Measurements from ENCODE around the gene ACAD9. TPM values are rescaled to one million over a fixed set of nuclear protein-coding genes. Genes with fewer than 3 reads are reported as not detected.
"Not testable (repeated sequence)": the region's sequence is repeated elsewhere in the genome, so short reads cannot be mapped to it uniquely, and the experiment has no call there.

The ACAD9 gene
- 10 to 100 TPM in 11 of 12 donors, not detected in 1; 21.3 to 46.4 (median 26.5) TPM for polyA plus RNA-seq (ENCODE audit: insufficient read length in 12 of 12)
- long read RNA-seq, donor 1, partial matches to known transcripts, result 0 of 2 reads
- long read RNA-seq, donor 1, other reads (novel, unspliced or antisense), result 0 of 2 reads
- long read RNA-seq, donor 2, transcript ACAD9-201 (18 exons, 2,454 nt), result major isoform, 6 of 7 reads
- long read RNA-seq, donor 2, partial matches to known transcripts, result 0 of 7 reads
- long read RNA-seq, donor 2, other reads (novel, unspliced or antisense), result 0 of 7 reads
- long read RNA-seq, donor 3, partial matches to known transcripts, result 0 of 3 reads
- long read RNA-seq, donor 3, other reads (novel, unspliced or antisense), result 0 of 3 reads
- long read RNA-seq, donor 4, partial matches to known transcripts, result 0 of 2 reads
- long read RNA-seq, donor 4, other reads (novel, unspliced or antisense), result 0 of 2 reads
- long read RNA-seq, donor 5, partial matches to known transcripts, result 0 of 4 reads
- long read RNA-seq, donor 5, other reads (novel, unspliced or antisense), result 0 of 4 reads
- long read RNA-seq, donor 6, partial matches to known transcripts, result 0 of 3 reads
- long read RNA-seq, donor 6, other reads (novel, unspliced or antisense), result 0 of 3 reads
- long read RNA-seq, donor 7, partial matches to known transcripts, result 0 of 1 reads
- long read RNA-seq, donor 7, other reads (novel, unspliced or antisense), result 0 of 1 reads
- long read RNA-seq, donor 8, partial matches to known transcripts, result 0 of 2 reads
- long read RNA-seq, donor 8, other reads (novel, unspliced or antisense), result 0 of 2 reads
- long read RNA-seq, donor 9, transcript ACAD9-201 (18 exons, 2,454 nt), result major isoform, 5 of 5 reads
- long read RNA-seq, donor 9, partial matches to known transcripts, result 0 of 5 reads
- long read RNA-seq, donor 9, other reads (novel, unspliced or antisense), result 0 of 5 reads
- long read RNA-seq, donor 10, transcript ACAD9-201 (18 exons, 2,454 nt), result major isoform, 7 of 8 reads
- long read RNA-seq, donor 10, partial matches to known transcripts, result 0 of 8 reads
- long read RNA-seq, donor 10, other reads (novel, unspliced or antisense), result 0 of 8 reads
- long read RNA-seq, donor 11, partial matches to known transcripts, result 0 of 2 reads
- long read RNA-seq, donor 11, other reads (novel, unspliced or antisense), result 0 of 2 reads

GRCh38 chr3:128879125-128879969 is at the start of gene ACAD9:
ACAD9 (plus strand) TSS chr3:128879620; CDS start chr3:128879692, 72 bp downstream.
- peak; percentile 97 for DNase-seq

GRCh38 chr3:128829925-128830625 is 49.3 kb upstream of the ACAD9 start:
- not testable (repeated sequence) for DNase-seq

DNA sequence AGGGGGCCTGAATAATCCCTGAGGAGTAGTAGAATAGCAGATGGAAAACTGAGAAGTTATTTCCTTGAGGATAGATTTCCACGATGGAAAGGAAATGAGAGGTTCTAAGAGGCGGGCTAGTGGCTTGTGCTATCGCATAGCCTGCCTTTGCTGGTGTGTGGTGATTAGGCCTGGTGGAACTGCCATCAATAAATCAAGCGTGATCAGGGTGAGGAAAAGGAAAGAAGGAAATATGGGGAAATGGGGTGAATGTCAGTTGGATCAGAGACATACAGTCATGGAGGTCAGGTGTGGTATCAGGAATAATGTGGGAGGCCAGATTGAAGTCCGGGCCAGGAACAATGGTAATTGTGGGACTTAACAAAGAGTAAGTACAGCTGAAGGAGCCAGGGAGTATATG is 48.7 kb upstream of the ACAD9 start:
- not testable (repeated sequence) for DNase-seq

DNA sequence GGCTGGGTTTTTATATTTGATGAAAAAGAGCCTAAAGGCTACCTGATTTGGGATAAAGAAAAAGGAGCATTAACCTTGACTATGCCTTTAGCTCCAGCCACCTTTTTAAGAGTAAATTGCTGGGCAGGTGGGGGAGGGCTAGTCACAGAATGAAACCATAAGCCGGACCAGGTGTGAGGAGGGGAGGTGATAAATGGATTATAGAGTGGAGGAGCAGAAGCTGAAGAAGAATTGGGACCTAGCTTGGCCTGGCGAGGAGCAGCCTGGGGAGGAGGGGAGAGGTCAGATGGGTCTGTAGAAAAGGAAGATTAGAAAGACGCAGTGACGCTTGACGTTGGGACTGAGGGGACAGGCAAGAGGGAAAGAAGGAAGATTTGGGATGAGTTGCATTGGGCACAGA is 46.4 kb upstream of the ACAD9 start:
- not testable (repeated sequence) for DNase-seq

DNA sequence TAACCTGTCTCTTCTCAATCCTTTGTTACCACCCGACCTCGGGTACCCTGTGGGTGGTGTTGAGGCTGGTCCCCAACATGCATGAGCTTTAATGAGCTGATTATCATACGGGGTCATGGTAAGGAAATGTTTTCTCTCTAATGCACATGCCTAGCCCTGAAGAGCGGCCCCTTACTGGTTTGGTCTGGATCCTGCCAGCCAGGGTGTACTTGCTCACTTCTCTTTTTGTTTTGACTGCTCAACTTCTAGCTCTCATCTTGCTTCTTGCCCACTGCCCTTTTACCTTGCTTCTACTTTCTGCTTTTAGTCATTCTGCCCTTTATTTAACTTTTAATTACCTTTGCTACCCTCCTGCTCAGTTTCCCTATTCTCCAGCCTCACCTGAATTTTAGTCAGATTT is 44.3 kb upstream of the ACAD9 start:
- no peak for DNase-seq

GRCh38 chr3:128841926-128842920 is 37.2 kb upstream of the ACAD9 start:
- DNase-seq, result no peak

DNA sequence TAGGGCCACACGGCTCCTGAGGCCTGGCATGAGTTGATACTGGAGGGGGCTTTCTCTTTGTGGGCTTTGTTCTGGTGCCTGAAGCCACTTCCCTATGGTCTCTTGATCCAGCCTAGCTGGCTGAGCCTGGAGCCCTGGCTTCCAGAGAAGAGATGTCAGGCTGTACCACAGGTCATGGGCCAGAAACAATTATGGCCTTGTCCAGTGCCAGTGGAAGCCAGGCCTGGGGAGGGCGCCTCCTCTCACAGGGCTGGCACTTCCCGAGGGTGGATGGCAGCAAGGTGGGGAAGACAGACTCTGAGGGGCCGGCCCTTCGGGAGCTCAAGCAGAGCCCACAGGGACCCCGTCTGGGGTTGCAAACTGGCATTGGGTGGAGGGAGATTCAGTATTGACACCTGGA is 34.9 kb upstream of the ACAD9 start:
- DNase-seq, result no peak

DNA sequence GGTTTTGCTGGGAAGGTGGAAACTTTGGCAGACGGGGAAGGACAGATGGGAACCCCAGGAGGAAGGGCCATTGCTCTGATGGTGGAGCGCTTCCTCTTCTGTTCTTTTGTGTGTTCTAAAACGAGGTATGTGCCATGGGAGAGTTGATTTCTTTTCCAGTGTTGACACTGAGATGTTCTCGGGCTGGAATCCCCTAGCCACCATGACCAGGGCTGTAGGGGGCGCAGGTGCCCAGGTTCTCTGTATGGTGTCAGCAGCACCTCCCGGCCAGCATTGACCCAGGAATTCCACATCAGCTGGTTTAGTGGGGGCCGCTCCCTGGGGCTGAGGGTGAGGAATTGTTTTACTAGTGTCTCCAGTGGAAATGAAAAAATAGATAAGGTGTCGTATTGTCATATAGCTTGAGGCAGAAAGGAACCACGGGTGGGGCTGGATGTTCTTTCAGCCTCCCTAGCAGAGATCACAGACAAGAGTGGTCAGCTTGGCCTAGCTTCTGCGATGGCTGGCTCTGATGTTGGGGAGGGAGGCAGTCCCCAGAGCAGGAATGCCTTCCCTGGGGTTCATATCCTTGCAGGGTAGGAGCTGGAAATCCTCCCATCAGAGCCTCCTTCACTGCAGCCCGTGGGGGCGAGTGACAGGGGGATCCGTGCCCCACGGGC is 34.2 kb upstream of the ACAD9 start:
- DNase-seq, result no peak

DNA sequence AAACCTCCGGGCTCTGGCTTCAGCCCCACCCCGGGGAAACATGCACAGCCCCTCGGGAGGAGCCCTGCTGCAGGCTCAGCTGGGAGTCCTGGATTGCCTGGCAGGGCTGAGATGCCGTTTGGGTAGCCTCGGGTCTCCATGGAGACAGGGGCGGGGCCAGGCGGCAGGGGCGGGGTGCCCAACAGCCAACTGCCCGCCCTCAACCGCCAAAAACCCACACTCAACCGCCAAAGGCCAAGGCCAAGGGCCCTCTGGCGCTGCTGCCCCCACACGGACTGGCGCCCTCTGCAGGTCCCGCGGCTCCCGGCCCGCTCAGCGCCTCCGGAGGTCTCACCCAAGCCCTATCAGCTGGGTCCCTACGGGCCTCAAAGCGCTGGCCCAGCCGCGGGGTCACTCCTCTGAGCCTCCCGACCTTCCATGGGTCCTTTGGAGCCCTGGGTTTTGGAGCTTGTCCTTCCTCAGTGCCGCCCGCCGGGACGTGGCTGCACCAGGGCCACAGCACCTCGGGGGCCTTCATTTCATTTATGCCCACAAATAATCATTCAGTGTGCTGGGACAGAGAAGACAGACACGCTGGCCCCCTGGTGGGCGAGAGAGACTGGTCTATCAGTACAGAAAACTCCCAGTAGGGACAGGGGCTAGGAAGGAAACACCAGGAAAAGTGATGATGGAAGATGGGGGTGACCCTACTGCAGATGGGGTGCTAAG is 33.5 kb upstream of the ACAD9 start:
- DNase-seq, result peak; percentile 43

DNA sequence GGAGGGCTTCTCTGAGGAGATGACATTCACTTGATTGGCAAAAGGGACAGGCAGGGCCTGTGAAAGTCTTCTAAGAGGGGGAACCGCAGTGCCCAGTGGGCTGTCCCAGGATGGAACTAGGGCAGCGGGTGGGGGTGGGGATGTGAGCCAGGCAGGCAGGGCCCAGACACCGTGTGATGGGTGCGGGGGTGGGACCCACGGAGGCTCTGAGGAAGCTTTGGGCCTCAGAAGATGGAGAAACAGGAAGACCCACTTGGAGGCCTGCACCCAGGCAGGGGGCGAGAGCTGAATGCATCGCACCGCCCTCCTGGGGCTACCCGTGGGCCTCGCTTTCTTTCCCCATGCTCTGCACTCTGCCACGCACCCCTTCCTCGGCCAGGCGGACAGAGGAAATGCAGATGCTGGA is 32.9 kb upstream of the ACAD9 start:
- no peak for DNase-seq

DNA sequence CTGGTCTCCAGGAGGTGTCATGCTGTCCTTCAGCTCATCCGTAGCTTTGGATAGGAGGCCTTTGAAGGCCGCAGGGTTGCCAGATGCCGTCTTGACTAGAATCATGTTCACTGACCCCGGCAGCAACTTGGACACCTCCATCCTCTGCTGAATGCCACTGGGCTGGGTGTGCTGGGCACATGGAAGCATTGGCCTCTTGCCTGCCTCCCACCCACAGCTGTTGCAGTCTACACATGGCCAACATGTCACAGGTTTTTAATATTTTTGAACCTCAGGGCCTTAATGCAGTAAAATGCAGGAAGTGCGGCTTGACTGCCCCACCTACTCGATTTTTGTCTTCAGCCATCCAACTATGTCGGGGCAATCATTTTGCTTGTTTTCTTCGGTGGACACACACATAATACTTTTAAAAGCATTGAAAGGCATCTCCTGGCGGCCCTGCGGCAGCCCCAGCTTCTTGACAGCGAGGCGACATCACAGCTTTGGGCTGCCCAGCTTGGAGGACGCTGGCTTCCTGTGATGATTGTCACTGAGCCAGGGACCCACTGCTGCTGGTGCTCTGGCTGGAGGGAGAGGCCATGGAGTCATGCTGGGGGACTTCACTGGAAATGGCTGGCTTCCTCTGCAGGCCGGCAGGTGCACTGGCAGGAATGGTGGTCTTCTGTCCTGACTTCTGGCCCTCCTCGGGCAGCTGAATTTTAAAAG is 31.6 kb upstream of the ACAD9 start:
- no peak for DNase-seq

DNA sequence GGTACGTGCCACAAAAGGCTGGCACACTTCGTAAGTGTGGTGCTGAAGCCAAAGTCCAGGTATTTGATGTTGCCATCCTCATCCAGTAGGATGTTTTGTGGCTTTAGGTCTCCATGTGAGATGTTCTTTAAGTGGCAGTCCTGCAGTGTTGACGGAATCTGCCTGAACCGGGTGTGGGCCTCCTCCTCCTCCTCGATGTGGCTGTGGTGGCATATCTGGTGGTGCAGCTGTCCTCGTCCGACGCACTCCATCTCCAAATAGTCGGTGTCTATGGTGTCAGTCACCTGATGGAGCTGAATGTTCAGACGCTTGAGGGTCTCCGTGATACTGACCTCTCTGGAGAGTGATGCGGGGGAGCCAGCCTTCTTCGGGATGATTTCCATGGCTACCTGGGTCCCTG is 30.5 kb upstream of the ACAD9 start:
- DNase-seq, result no peak

DNA sequence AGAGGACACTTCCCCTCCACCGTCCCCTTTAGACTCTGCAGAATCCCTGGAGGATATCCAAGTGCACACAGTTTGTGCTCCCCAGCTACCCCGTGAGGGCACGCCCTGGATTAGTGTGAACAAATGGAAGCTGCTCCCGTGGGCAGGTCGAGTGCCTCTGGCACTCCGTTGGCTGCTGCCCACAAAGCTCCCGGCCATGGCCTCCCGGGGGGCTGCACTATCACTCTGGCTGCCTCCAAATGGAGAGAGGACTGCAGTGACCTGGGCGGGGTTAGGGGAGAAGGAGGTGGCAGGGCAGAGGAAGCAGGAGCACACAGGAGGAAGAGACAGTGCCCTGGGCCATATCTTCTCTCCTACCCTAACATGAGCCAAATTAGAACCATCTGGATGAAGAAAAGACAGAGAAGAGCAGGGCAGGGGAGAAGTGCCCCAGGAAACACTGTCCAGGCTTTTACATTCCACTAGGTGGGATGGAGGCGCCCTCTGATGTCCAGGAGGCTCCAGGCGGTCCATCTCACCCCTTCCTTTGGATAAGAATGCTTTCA is 29.4 kb upstream of the ACAD9 start:
- DNase-seq, result no peak

GRCh38 chr3:128850544-128850943 is 28.9 kb upstream of the ACAD9 start:
- DNase-seq, result no peak

DNA sequence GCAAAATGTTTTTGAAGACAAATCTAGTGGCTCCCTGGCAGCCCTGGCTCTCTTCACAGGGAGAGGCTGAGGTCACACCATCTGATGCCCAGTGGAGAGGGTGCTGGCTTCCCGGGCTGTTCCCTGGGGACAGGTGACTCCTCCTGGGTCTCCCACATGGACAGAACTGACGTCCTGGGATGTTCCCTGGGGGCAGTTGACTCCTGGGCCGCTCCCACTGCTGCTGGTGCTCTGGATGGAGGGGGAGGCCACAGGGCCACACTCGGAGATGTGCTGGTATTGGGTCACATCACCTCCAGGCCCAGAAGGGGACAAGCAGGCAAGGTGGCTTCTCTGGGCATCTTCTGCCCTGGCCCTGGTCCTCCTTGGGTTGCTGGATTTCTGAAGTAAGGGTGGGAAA is 27.8 kb upstream of the ACAD9 start:
- DNase-seq, result no peak

- no peak for DNase-seq
Observed at GRCh38 chr3:128853826-128854225, 25.6 kb upstream of the ACAD9 start.

- no peak for DNase-seq
Observed at GRCh38 chr3:128854475-128854874, 24.9 kb upstream of the ACAD9 start.

All from muscle of arm (tissue), 14 donors.